Measurements from ENCODE around the gene GEMIN4. TPM values are rescaled to one million over a fixed set of nuclear protein-coding genes. Genes with fewer than 3 reads are reported as not detected.
A peak's percentile ranks its signal among the peaks of the same experiment; 100 is the strongest.

GEMIN4 gene
- total RNA-seq, 6 donors from 2014 or later: 17.6 to 79.6 (median 21.5) TPM

DNA sequence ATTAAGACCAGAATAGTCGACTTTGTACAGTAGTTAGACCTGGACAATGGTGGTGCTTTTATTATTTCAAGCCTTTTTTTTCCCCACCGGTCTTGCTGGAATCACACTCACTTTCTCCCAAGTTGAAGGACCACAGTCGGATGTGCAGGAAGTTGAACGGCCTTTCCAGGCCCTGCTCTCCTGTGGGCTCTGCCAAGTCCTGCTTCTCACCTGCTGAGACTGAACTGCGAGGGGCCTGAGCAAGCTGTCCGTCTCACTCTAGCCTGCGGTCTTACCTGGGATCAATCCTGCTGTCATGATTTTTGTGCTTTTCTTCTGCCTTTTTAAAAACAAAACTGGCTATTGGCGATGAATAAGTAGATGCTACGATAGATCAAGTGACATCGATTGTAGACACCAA lies 18.3 kb downstream of the GEMIN4 start:
- H3K27ac ChIP-seq: no peak overlapping the region
- ATAC-seq (ENCODE audit: low FRiP score in 2 of 2) (no peak), DNase-seq (no peak)
- TF ChIP-seq EP300 (IDR thresholded peaks at IDR 0.05) (no peak), POLR2A (IDR thresholded peaks at IDR 0.05) (no peak), POLR2AphosphoS5 (IDR thresholded peaks at IDR 0.05) (no peak)
- TF ChIP-seq, protein P1, sequence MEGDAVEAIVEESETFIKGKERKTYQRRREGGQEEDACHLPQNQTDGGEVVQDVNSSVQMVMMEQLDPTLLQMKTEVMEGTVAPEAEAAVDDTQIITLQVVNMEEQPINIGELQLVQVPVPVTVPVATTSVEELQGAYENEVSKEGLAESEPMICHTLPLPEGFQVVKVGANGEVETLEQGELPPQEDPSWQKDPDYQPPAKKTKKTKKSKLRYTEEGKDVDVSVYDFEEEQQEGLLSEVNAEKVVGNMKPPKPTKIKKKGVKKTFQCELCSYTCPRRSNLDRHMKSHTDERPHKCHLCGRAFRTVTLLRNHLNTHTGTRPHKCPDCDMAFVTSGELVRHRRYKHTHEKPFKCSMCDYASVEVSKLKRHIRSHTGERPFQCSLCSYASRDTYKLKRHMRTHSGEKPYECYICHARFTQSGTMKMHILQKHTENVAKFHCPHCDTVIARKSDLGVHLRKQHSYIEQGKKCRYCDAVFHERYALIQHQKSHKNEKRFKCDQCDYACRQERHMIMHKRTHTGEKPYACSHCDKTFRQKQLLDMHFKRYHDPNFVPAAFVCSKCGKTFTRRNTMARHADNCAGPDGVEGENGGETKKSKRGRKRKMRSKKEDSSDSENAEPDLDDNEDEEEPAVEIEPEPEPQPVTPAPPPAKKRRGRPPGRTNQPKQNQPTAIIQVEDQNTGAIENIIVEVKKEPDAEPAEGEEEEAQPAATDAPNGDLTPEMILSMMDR (IDR thresholded peaks at IDR 0.05): no peak
- H3K9me3 ChIP-seq: no peaks in the 10 kb centered on the region
- H3K4me1 ChIP-seq: peaks cover 0 to 23% (median 10%) of the 10 kb centered on the region in 4 donors
- 75 to 77% methylated on average over 10 of the region's 10 CpGs for WGBS, 2 donors
- peak overlapping the region in 1 of 4 donors; percentile 98 for H3K4me3 ChIP-seq
- H3K36me3 ChIP-seq: peaks cover 0 to 5% (median 0%) of the 10 kb centered on the region in 4 donors
- H3K27me3 ChIP-seq: no peaks in the 10 kb centered on the region

DNA sequence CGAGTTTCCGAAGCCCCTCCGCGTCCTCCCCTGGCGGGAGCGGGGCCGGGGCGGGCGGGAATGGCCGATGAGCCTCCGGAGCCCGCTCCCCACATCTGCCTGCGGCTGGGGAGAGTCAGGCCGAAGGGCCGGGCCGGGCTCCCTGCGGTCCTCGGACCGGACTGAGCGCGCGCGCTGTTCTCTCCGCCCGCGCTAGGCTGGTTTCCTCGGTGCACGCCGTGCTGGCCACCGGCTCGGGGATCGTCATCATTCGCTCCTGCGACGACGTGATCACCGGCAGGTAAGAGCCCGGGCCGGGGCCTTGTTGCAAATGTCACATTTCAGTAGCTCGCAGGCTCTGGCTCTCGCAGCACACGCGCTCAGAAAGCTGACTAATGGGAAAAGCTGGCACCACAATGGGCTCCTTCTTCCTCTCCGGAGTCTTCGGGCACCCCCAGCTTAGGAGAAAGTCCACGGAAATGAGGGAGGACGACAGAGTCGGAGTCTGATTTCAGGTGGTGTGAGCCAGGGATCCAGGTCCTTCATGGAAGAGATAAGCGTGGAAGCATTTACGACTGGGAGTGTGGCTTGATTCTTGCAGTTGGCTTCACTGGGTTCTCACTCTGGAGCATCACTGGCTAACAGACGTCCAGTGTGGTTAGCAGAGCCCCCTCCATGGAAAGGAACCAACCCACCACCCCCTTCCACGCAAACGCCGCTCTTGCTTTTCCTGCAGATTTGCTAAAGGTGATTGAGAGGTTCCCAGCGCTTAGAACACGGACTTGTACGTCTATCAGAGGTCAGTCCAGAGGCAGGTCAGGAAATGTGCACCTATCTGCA lies 19.0 kb downstream of the GEMIN4 start:
- Histone ChIP-seq H3K27me3 (no peaks in the 10 kb centered on the region), H3K4me1 (peaks cover 0 to 23% (median 10%) of the 10 kb centered on the region in 4 donors), H3K36me3 (peaks cover 0 to under 1% (median 0%) of the 10 kb centered on the region in 4 donors), H3K27ac (peak overlapping the region; percentile 56 to 87 (median 77)), H3K9me3 (no peaks in the 10 kb centered on the region), H3K4me3 (peak overlapping the region; percentile 36 to 98 (median 93))
- DNase-seq: peak in 1 of 2 donors; percentile 42
- 20 to 39% methylated on average over 11 to 28 of the region's 57 CpGs for WGBS, 2 donors
- ATAC-seq (ENCODE audit: low FRiP score in 2 of 2): peak; percentile 44 to 74
- TF ChIP-seq POLR2AphosphoS5 (IDR thresholded peaks at IDR 0.05): no peak
- TF ChIP-seq, protein P1 (IDR thresholded peaks at IDR 0.05): peak in 1 of 6 experiments; percentile 6

DNA sequence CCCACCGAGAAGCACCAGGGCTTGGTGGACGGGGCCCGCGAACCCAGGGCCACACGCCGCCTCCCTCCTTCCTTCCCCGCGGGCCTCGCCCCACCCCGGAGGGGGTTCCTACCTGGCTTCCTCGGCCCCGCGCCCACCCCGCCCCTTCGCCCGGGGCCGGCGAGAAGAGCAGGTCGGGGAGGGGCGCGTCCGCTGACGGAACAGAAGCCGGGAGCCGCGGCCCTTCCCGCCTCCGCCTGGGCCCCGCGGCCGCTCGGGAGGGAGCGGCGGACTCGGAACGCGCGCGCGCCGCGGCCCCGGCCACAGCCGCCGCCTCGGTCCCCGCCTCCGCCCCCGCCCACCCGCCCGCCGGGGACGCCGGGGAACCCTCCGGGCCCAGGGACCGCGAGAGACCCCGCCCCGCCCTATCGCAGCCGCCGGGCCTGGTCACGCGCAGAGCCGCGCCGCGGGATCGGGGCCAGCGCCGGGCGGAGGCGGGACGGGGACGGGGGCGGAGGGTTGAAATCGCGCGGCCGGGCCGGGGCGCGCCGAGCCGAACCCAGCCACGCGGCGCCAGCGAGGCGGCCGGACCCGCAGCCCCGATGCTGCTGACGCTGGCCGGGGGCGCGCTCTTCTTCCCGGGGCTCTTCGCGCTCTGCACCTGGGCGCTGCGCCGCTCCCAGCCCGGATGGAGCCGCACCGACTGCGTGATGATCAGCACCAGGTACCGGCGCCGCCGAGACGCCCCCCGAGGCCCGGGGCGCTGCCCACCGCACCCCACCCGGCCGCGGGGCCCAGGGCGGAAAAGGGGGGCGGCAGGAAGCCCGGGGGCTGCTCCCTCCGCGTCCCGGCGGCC lies 19.8 kb downstream of the GEMIN4 start, which contains the start of gene TLCD3A:
TSS of gene TLCD3A (plus strand) at position 530 of the 835 bp plus-strand sequence. CDS start at position 582, 52 bp downstream.
- Histone ChIP-seq H3K4me3 (peak within 1 kb of the TSS; percentile 51 to 98 (median 93)), H3K27me3 (no peaks in the 10 kb centered on the region), H3K9me3 (no peaks in the 10 kb centered on the region), H3K36me3 (no peaks in the 10 kb centered on the region), H3K4me1 (peaks cover 0 to 23% (median 10%) of the 10 kb centered on the region in 4 donors), H3K27ac (peak within 1 kb of the TSS; percentile 71 to 87 (median 77))
- ATAC-seq (ENCODE audit: low FRiP score in 2 of 2) (peak; percentile 67 to 94), DNase-seq (peak; percentile 74 to 95)
- 0% methylated on average over 11 of the region's 126 CpGs; no CpG with 5 or more reads in 1 of the 2 donors for WGBS, 2 donors
- TF ChIP-seq POLR2A (IDR thresholded peaks at IDR 0.05): peak in 1 of 4 donors; percentile 58
- TF ChIP-seq POLR2AphosphoS5 (IDR thresholded peaks at IDR 0.05): no peak
- TF ChIP-seq EP300 (IDR thresholded peaks at IDR 0.05): no peak
- TF ChIP-seq, protein P1 (IDR thresholded peaks at IDR 0.05): peak in 1 of 6 experiments; percentile 5

DNA sequence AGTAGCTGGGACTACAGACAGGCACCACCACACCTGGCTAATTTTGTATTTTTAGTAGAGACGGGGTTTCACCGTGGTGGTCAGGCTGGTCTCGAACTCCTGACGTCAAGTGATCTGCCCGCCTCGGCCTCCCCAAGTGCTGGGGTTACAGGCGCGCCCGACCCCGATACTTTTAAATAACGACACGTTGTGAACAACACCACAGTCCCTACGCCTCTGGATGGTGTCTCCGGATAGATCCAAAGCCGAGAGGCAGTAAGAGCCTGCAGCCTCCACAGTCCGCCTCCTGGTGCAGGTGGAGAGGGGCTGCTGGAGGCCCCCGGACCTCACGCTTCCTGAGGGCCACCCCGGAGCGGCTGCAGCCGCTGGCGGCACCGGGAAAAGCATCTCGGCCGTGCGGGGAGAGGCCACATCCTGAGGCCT lies 20.4 kb downstream of the GEMIN4 start:
- Histone ChIP-seq H3K4me1 (peaks cover 0 to 24% (median 10%) of the 10 kb centered on the region in 4 donors), H3K9me3 (no peaks in the 10 kb centered on the region), H3K36me3 (no peaks in the 10 kb centered on the region), H3K27ac (peak overlapping the region; percentile 70 to 87 (median 76)), H3K4me3 (peak overlapping the region; percentile 51 to 98 (median 93)), H3K27me3 (no peaks in the 10 kb centered on the region)
- no peak for DNase-seq
- TF ChIP-seq POLR2A (IDR thresholded peaks at IDR 0.05) (no peak), POLR2AphosphoS5 (IDR thresholded peaks at IDR 0.05) (no peak), EP300 (IDR thresholded peaks at IDR 0.05) (no peak)
- TF ChIP-seq, protein P1 (IDR thresholded peaks at IDR 0.05): no peak
- 0 to 22% methylated on average over 2 to 15 of the region's 26 CpGs for WGBS, 2 donors
- peak in 1 of 2 donors; percentile 15 for ATAC-seq (ENCODE audit: low FRiP score in 2 of 2)
